NCI-H524 (cell line): ENCODE measurements around the gene NES.
A peak's percentile ranks its signal among the peaks of the same experiment; 100 is the strongest.

Experiments used
- DNase-seq, 2 experiments: peaks; one replicate each; lab custom pipeline; 2025; lab: John Stamatoyannopoulos, UW

NES gene

DNA sequence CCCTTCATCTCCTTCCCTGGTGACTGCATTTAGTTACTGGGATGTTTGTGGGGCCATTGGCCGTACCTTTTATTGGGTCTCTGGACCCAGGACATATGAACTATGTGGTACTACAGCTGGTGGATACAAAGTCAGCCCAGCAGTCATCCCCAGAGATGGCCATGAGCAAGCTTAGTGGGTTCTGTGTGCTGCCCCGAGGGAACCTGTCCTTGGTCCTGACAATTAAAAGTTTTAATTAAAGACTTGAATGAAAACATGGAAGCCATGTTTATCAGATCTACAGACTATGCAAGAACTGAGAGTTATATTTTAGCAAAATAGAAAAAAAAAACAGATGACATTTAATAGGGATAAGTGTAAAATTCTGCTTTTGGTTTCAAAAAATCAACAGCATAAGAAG is 2.8 kb upstream of the NES start:
- no peak for DNase-seq

DNA sequence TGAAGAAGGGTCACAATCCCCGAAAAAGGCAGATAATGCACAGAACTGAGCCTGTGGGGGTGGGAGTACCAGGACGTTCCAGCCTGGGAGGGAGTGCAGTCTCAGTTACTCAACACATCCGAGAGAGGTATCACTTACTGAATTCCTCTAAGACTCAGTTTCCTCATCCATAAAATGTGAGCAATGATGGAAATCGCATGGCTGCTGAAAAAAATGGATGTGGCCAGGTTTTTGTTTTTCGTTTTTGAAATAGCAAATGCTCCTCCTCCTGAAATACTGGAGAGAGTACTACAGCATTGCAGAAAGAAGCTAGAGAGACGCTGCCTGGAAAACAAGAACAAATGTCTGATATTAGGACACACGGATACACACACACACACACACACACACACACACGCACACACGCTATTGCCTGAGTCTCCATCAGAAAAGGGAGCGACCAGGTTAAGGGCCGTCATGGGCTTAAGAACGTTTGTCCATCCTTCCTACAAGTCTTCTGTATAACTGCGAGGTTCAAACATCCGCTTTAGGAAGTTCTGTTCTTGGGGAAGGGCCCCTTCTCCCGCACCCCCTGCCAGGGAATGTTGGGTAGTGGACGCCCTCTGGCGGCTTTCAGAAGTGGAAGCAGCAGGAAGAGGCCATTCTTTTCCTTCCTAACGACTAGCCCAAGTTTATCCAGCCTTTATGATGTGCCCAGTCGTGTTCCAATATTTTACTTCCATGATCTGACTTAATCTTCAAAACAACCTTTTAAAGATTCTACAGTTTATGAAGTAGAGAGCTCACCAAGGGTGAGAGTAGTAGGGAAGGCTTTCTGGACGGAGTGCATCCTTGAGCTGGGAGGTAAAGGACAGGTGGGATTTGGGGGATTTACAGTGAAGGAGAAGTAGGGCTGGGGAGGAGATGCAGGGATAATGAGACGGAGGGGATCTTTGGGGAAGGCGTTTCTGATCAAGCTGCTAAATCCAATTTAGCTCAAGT is 699 bp upstream of the NES start:
- DNase-seq, result peak; percentile 65 to 68

DNA sequence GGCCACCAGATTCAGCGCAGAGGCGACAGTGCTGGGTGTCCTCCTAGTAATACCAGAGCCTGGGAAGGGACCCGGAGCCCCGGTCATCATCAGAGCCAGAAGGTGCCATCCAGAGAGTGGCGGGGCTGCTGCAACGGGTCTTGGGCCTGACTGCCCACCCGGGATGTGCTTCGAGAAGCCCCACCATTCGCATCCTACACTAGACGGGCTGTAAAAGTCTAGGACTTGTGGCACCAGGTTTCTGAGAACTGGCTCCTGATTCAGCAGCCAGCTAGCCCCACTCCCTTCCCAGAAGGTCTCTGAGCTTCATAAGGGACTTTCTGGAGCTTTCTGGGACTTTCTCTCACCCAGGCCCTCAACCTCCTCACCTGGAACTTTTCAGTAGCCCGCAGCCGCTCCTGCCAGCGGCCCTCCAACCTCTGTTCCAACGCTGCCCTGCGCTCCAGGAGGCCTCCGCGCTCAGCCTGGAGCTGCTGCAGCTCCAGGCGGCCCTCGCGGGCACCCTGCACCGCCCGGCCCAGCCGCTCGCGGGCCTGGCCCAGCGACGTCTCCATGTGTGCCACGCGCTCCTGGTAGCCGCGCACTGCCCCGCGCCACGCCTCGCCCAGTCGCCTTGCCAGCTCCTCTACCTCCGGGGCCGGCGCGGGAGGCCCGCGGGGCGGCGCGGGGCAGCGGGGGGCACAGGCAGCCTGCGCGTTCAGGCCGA is 940 bp downstream of the NES start:
- no peak for DNase-seq

DNA sequence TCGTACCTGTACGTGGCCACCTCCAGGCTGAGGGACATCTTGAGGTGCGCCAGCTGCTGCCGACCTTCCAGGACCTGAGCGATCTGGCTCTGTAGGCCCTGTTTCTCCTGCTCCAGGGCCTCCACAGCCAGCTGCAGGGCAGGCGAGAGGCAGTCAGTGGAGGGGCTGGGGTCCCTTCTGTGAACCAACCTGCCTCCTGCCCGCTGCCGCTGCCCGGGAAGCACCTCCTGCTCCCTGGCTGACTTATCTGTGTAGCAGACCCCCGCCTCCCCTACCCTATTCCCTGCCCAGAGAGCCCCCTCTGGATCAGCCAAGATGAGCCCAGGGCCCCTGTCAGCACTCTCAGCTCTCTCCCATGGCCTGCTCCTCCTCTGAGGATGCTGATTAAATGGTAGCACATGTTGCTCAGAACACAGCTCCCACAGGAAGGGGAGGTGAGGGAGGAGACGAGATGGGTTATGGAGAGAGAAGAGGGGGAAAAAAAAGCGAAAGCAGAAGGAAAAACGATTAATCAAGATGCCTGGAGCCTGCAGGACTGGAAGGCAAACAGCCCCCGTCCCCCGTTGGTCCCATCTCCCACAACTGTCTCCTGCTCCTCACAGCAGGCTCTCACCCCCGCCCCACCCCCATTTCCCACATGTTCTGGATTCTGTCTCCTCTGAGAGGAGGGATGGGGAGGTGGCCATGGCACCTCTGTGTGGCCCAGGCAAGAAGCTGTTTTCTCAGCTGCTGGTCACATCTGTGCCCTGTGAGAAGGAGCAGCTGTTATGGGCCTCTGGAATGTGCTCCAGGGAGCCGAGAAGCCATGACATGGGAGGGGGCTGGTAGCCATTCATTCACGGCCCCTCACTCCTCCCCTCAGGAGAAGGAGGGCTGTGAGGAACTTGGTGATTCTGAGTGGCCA is 1.7 kb downstream of the NES start:
- peak; percentile 12 to 63 for DNase-seq

DNA sequence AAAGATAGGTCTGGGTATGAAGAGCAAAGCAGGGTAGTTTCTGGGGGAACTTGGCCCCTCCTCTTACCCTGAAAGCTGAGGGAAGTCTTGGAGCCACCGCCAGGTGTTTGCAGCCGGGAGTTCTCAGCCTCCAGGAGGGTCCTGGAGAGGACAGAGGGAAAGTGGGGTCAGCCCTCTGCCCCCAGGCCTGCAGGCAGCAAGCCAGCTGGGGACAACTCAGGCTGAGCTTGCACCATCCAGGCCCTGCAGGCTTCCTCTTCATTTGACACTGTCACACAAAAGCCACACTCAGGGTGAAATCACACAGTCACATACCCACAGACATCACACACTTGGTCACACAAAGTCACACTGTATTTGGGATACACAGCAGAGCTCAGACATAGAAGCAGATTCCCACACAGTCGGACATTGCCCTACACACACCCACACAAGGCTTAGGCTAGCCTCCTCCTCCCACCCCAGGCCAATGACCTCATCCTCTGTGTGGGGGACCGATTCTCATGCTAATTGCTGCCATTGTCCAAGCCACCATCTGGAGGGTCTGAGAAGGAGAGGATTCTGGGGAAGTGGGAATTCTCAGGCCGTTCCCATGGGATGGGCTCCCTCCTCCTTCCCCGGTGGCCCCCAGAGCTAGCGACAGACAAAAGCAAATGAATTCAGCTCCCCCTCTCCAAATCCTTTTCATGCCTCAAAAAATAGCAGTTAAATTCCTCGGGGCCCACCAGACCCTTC is 3.7 kb downstream of the NES start:
- no peak for DNase-seq

- no peak for DNase-seq
Observed at GRCh38 chr1:156671804-156672203, 5.4 kb downstream of the NES start.

GRCh38 chr1:156670791-156671190 is 6.4 kb downstream of the NES start:
- no peak for DNase-seq

GRCh38 chr1:156670359-156670758 is 6.8 kb downstream of the NES start:
- no peak for DNase-seq

DNA sequence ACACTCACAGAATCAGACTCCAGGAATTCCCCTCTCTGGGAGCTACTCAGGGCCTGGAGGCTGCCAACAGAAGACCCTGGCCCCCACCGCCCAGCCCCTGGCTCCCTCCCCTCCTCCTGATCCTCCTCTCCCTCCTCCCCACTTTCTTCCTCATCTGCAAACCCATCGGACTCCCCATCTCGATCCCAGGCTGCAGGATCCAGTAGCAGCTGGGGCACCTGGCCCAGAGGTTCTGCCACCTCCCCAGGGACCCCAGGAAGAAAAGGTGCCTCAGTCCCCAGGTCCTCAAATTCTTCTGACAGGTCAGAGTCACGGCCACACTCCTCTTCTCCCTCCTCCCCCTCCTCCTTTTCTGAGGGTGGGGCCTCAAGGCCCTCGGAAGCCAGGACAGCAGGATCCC is 7.4 kb downstream of the NES start:
- DNase-seq, result no peak

DNA sequence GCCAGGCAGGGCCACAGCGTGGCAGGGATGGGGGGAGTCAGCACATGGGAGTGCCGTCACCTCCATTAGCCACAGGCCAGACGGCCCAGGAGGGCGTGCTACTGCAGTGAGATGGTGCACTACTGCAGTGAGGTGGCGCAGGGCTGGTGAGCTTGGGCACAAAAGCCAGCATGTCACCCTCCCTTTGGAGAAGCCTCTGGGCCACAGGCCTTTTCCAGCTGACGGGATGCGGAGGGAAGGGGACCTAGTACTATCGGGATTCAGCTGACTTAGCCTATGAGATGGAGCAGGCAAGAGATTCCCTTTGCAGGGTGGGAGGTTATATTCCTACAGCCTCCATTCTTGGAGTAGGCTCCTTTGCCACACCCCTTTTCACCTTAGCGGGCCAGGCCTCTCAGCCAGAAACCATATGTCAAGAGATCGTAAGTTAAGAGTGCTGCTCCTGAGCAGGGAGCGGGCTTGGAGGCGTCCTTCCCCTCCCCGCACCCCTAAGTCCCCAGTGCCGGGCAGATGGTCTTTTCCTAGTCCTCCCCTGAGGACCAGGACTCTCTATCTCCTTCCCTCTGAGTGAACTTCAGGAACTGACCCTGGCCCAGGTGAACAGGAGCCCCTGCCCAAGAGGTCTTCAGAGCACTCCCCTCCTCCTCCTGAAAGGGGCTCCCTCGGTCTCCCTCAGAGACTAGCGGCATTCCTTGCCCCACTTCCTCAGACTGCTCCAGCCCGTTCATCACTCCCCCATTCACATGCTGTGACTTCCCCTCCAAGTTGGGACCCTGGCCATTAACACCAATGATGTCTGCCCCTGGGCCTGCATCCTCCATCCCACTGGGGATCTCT is 8.2 kb downstream of the NES start:
- DNase-seq, result peak in 1 of 2 experiments; percentile 15

DNA sequence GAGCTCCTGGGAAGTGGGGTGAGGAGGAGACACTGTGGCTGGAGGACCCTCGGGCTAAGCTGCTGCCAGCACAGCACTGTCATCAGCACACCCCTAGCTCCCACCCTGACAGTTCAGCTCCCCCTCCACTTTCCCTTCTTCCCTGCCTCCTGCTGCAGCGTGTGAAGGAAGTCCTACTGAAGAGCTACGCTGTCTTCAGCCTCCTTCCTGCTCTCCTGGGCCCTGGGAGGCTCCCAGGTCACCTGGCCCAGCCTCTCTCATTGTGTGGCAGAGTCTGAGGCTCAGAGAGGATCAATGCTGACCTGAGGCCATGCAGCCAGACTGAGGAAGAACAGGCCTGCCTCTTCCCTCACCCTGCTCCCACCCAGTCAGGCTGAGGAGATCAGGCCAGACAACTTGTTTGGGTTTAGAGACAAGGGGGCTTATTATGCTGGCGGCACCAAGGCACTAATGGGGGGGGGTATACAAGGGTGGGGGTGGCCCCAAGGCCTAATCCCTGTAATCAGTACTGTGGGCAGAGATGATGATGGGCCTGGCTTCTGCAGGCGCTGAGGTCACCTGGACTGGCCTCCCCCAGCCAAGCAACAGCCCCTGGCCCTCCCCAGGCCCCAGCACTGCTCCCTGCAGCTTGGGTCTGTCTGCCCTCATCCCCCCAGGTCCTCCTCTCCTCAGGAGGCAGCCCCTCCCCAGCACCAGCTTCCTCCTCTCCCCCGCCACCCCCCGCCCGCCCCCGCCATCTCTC is 9.1 kb downstream of the NES start:
- DNase-seq, result no peak

DNA sequence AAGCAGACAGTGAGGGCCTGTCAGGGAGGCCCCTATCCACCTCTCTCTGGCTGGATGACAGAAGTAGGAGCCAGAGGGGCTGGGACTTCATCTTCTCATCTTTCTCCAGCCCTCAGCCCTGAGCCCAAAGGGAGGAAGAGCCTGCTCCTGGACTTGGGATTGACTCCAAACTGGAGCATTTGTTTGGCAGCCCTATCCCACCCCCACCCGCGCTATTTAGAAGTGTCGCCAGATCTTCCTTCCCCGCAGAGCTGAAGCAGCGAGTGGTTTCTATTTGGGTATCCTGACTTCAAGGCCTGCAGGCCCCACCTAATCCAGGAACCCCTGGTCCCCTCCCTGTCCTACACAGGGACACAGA is 9.6 kb downstream of the NES start:
- DNase-seq, result no peak

DNA sequence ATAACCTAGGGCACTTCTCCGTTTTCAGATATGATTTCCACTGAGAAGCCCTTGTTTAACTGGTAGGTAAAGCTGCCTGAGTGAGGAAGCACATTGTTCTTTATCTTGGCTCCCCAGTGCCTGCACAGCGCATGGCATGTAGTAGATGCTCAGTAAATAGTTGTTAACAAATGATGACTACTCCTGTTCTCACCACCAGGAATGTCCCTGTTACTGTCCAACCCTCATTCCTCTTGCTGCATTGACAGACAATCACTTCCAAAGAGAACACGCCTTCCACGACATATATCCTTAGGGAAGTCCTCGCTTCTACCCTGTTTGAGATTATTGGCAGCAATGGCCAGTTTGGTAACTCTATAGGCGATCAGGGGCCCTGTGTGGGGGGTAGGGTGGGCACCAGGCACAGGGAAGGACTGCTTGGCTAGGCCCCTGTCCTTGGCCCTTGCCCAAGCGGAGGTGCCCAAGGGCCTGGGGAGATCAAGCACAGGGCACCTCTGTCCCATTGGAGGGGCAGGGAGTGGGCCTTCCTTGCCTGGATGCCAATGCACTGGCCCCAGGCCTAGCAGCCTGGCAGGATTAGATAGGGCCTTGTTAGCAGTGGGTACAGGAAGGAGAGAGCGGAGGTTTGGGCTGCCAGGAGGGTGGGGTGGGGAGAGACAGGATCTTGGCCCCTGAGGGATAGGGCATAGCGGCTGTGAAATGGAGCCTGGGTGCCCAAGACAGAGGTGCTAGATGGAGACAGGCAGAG is 10.2 kb downstream of the NES start:
- DNase-seq, result no peak

GRCh38 chr1:156665539-156665938 is 11.7 kb downstream of the NES start:
- no peak for DNase-seq

DNA sequence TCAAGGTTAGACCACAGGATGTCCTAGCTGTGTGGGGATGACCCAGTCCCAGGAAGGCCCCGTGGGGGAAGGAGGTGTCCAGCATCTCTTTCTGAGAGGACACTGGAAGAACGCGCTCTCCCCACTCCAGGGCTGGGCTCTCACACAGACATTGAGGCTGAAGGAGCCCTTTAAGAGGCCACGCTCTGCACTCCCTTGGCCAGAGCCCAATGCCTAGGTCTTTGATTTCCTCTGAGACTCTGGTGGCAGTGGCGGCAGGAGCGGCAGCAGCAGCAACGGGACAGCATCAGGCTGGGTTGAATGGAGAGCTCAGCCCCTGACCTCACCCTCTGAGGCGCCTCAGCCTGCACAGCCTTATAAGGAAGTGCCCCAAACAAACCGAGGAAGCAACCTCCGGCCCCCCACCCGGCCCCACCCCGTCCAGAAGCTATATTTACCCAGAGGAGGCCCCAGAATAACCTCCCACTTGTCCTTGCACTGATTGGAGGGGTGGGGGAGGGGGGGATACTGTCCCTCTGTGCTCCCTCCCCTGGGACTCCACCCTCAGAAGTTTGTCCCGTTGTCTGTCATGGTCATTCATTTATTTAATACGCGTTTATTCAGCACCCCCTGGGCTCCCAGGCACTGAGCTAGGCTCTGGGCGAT is 12.3 kb downstream of the NES start:
- peak in 1 of 2 experiments; percentile 36 for DNase-seq

DNA sequence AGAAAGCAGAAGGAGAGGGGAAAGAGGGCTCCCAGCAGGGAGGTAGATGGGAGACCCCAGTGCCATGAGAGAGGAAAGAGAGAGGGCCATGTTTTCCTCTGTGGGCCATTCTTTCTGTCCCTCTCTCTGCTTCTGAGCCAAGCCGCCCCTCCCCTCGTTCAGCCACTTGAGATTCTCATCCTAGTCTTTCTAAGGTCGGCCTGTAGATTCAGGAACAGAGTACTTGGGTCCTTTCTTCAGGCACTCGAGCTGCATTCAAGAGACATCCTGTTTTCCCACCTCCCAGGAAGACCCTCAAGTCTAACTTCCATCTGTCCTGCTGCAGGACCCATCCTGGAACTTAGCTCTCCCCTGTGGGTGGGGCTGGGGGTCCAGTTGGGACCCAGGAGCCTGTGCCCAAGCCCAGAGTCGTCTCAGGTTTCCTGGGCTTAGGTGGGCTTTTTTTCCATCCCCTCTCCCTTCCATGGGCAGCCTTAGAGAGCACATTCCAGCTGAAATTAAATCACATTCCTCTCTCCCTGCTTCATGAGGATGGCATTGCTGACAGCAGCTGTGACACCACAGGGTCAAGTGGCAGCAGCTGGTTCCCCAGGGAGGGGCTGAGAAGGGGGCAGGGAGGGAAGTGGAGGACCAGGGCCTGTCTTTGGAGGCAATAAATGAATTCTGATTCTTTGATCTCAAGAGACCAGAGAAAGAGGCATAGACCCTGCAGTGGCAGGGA is 13.0 kb downstream of the NES start:
- peak; percentile 49 to 69 for DNase-seq

DNA sequence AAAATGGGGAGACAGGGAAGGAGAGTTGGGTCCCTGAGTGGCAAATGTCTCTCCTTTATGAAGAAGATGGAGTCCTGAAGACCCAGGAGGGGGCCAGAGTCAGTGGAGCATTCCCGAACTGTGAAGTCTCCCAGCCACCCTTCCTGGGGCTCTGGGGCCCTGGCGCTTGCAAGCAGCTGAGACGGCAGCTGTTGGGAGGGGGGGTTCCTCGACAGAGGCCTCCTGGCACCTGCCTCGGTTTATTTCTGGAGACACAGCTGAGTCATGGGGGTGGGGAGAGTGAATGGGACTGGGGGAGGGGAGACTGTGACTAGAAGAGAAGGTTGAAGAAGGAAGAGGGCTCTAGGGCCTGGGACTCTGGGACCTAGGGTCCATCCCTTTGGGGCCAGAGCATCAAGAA is 14.0 kb downstream of the NES start:
- DNase-seq, result peak; percentile 49 to 72

DNA sequence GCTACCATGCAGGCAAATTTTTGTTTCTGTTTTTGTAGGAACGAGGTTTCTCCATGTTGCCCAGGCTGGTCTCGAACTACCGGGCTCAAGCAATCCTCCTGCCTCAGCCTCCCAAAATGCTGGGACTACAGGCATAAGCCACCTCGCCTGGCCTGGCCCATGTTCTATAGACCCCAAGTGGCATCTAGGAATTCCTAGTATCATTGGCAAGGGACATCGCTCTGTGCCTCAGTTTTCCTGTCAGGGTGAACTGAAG is 14.5 kb downstream of the NES start:
- no peak for DNase-seq
